Peyer's patch (tissue), 4 donors: Measurements from ENCODE around the gene RRP1B. TPM values are rescaled to one million over a fixed set of nuclear protein-coding genes. Genes with fewer than 3 reads are reported as not detected.

ENCODE experiments used
- DNase-seq, 3 donors: peaks; one replicate each; pipeline ENCODE4 v3.0.0-alpha.2; 2017 to 2019
- H3K27ac ChIP-seq, 4 donors: fragments of 200-600 bp; sonication (generic); one replicate each; pipeline ENCODE4 v1.5.1; 2016 to 2019
- H3K27me3 ChIP-seq, 2 donors: fragments of 200-600 bp; sonication (generic); one replicate each; pipeline ENCODE4 v1.5.1; 2019
- H3K36me3 ChIP-seq, 3 donors: fragments of 200-600 bp; sonication (generic); one replicate each; pipeline ENCODE4 v1.5.1; 2016 to 2019
- H3K4me1 ChIP-seq, 4 donors: fragments of 200-600 bp; sonication (generic); one replicate each; pipeline ENCODE4 v1.5.1; 2016 to 2019
- H3K4me3 ChIP-seq, 4 donors: fragments of 200-600 bp; sonication (generic); 1 replicate in 3 of 4; 2 replicates in 1 of 4; pipeline ENCODE4 v1.5.1; 2016 to 2019; ENCODE audit warnings: mild to moderate bottlenecking in 1 of 4
- H3K9me3 ChIP-seq, 4 donors: fragments of 200-600 bp; sonication (generic); one replicate each; pipeline ENCODE4 v1.5.1; 2016 to 2019; ENCODE audit warnings: mild to moderate bottlenecking in 1 of 4
- CTCF ChIP-seq, 6 experiments: fragments of 450-650 bp in 4 of 6; fragments of 200-600 bp in 2 of 6; sonication (generic) in 1 of 6; IDR thresholded peaks; one replicate each; pipeline ENCODE4 v1.5.1; 2017 to 2019; ENCODE audit warnings: antibody characterized with exemption in 6 of 6, mild to moderate bottlenecking in 3 of 6, moderate library complexity in 1 of 6
- POLR2A ChIP-seq, 2 donors: fragments of 450-650 bp; IDR thresholded peaks; one replicate each; pipeline ENCODE4 v1.5.1; 2017; ENCODE audit warnings: antibody characterized with exemption in 2 of 2, mild to moderate bottlenecking in 2 of 2, moderate library complexity in 2 of 2
- total RNA-seq, 4 donors: library from RNA; depleted of rRNA; stranded (reverse); fragments of >200 nt; gene quantifications; one replicate each; pipeline ENCODE4 v1.1.0, GENCODE V29; 2016

The RRP1B gene
- total RNA-seq, 4 donors from 2014 or later = 10.7 to 28.1 (median 14.1) TPM

- no peaks in the 10 kb centered on the region for H3K27me3 ChIP-seq
- no peak overlapping the region for H3K4me3 ChIP-seq
- no peak for DNase-seq
- H3K36me3 ChIP-seq = no peaks in the 10 kb centered on the region
- H3K4me1 ChIP-seq = peaks cover 3 to 19% (median 4%) of the 10 kb centered on the region in 4 donors
- no peak overlapping the region for H3K27ac ChIP-seq
- TF ChIP-seq CTCF (IDR thresholded peaks at IDR 0.05) (no peak), POLR2A (IDR thresholded peaks at IDR 0.05) (no peak)
- no peaks in the 10 kb centered on the region for H3K9me3 ChIP-seq
Measured at GRCh38 chr21:43657355-43658087, 1.8 kb upstream of the RRP1B start.

- TF ChIP-seq CTCF (IDR thresholded peaks at IDR 0.05) (no peak), POLR2A (IDR thresholded peaks at IDR 0.05) (no peak)
- no peak for DNase-seq
- Histone ChIP-seq H3K4me3 (no peak overlapping the region), H3K36me3 (no peaks in the 10 kb centered on the region), H3K9me3 (no peaks in the 10 kb centered on the region), H3K27me3 (no peaks in the 10 kb centered on the region), H3K4me1 (peaks cover 3 to 19% (median 4%) of the 10 kb centered on the region in 4 donors), H3K27ac (no peak overlapping the region)
Measured at GRCh38 chr21:43658088-43658741, 1.1 kb upstream of the RRP1B start.

- TF ChIP-seq CTCF (IDR thresholded peaks at IDR 0.05) = no peak
- TF ChIP-seq POLR2A (IDR thresholded peaks at IDR 0.05) = no peak
Measured at GRCh38 chr21:43658769-43659135, 608 bp upstream of the RRP1B start.

DNA sequence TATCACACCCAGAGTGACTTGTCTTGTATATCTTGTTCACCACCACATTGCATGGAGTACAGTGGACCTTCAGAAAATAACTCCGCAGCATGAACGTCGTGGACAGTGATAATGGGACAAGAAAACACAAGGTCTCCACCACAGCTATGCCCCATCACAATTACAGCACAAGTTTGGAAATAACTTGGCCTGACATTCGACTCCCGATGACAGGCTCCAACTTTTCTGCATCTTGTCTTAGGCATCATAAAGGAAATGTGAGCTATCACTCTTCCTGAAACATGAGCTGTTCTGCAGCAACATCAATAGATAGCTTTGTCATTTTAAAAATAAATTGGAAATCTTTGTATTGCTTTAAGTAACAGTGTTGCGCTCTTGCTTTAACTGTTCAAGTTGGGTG is 2.9 kb downstream of the RRP1B start:
- Histone ChIP-seq H3K9me3 (no peaks in the 10 kb centered on the region), H3K27ac (no peak overlapping the region), H3K4me3 (no peak overlapping the region), H3K36me3 (no peaks in the 10 kb centered on the region), H3K27me3 (no peaks in the 10 kb centered on the region), H3K4me1 (peaks cover 3 to 19% (median 4%) of the 10 kb centered on the region in 4 donors)
- TF ChIP-seq POLR2A (IDR thresholded peaks at IDR 0.05) = no peak
- no peak for TF ChIP-seq CTCF (IDR thresholded peaks at IDR 0.05)
- no peak for DNase-seq

More at GRCh38 chr21:43658769-43659135, 608 bp upstream of the RRP1B start:
- Histone ChIP-seq H3K4me1 (peaks cover 3 to 19% (median 4%) of the 10 kb centered on the region in 4 donors), H3K36me3 (no peaks in the 10 kb centered on the region), H3K27me3 (no peaks in the 10 kb centered on the region), H3K4me3 (peak overlapping the region; percentile 68 to 100 (median 92)), H3K27ac (peak overlapping the region; percentile 83 to 88 (median 85)), H3K9me3 (no peaks in the 10 kb centered on the region)
- DNase-seq = no peak

DNA sequence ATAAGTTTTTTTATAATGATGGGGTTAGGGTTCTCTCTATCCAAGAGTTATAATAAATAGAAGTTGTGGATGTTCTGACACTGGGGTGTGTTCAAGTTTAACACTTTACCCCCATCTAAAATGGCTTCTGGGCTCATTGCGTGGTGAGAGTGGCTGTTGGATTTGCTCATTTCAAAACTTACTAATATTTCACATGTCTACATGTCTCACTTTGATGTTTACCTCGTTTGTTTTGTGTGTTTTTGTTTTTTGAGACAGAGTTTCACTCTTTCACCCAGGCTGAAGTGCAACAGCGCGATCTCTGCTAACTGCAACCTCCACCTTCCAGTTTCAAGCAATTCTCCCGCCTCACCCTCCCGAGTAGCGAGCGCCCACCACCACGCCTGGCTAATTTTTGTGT is 3.7 kb downstream of the RRP1B start:
- no peak for TF ChIP-seq POLR2A (IDR thresholded peaks at IDR 0.05)
- no peak for TF ChIP-seq CTCF (IDR thresholded peaks at IDR 0.05)
- Histone ChIP-seq H3K4me3 (no peak overlapping the region), H3K9me3 (no peaks in the 10 kb centered on the region), H3K27ac (no peak overlapping the region), H3K36me3 (no peaks in the 10 kb centered on the region), H3K27me3 (no peaks in the 10 kb centered on the region), H3K4me1 (peaks cover 3 to 19% (median 4%) of the 10 kb centered on the region in 4 donors)
- DNase-seq = no peak
